T-helper 1 cell treated with Interleukin-12 subunit alpha and Interleukin-12 subunit beta and Interleukin-4 antibody, amounts not matched to agents 30 μg/mL and 1 μg/mL, for 36 hours (primary cell): ENCODE results near the gene PTH.

ENCODE experiments used
- H3K27ac Mint-ChIP-seq: one replicate; pipeline ENCODE4 v1.8.0; 2021; ENCODE audit warnings: mild to moderate bottlenecking, mixed read lengths
- H3K27me3 Mint-ChIP-seq: one replicate; pipeline ENCODE4 v1.8.0; 2021; ENCODE audit warnings: low read depth, mixed read lengths
- H3K36me3 Mint-ChIP-seq: one replicate; pipeline ENCODE4 v1.8.0; 2021; ENCODE audit warnings: low read depth, mixed read lengths
- H3K4me1 Mint-ChIP-seq: one replicate; pipeline ENCODE4 v1.8.0; 2021; ENCODE audit warnings: low read depth, mixed read lengths
- H3K4me3 Mint-ChIP-seq: one replicate; pipeline ENCODE4 v1.8.0; 2021; ENCODE audit warnings: mild to moderate bottlenecking, moderate library complexity, mixed read lengths
- H3K9me3 Mint-ChIP-seq: one replicate; pipeline ENCODE4 v1.8.0; 2021; ENCODE audit warnings: mixed read lengths

The PTH gene

GRCh38 chr11:13465909-13466371, 29.9 kb downstream of the PTH start:
- H3K27me3 Mint-ChIP-seq = peaks cover 17% of the 10 kb centered on the region

GRCh38 chr11:13463779-13464290, 32.0 kb downstream of the PTH start:
- peak overlapping the region; percentile 97 for H3K27ac Mint-ChIP-seq

More at GRCh38 chr11:13465909-13466371, 29.9 kb downstream of the PTH start:
- H3K9me3 Mint-ChIP-seq = no peaks in the 10 kb centered on the region
- H3K27ac Mint-ChIP-seq = no peak overlapping the region
- peaks cover 23% of the 10 kb centered on the region for H3K4me1 Mint-ChIP-seq
- H3K4me3 Mint-ChIP-seq = no peak overlapping the region
- no peaks in the 10 kb centered on the region for H3K36me3 Mint-ChIP-seq

GRCh38 chr11:13462901-13463778, 32.7 kb downstream of the PTH start, which contains the start of gene BTBD10:
Gene BTBD10 (minus strand): TSS chr11:13463222. CDS start chr11:13445124, 18,098 bp downstream.
- Mint-ChIP-seq H3K9me3 (no peaks in the 10 kb centered on the region), H3K27me3 (peaks cover 4% of the 10 kb centered on the region), H3K4me1 (peaks cover 33% of the 10 kb centered on the region), H3K4me3 (peak within 1 kb of the TSS; percentile 100), H3K27ac (peak within 1 kb of the TSS; percentile 97), H3K36me3 (no peaks in the 10 kb centered on the region)

More at GRCh38 chr11:13463779-13464290, 32.0 kb downstream of the PTH start:
- H3K9me3 Mint-ChIP-seq = no peaks in the 10 kb centered on the region
- H3K27me3 Mint-ChIP-seq = peaks cover 4% of the 10 kb centered on the region
- H3K36me3 Mint-ChIP-seq = no peaks in the 10 kb centered on the region
- peaks cover 33% of the 10 kb centered on the region for H3K4me1 Mint-ChIP-seq
- H3K4me3 Mint-ChIP-seq = peak overlapping the region; percentile 100

DNA sequence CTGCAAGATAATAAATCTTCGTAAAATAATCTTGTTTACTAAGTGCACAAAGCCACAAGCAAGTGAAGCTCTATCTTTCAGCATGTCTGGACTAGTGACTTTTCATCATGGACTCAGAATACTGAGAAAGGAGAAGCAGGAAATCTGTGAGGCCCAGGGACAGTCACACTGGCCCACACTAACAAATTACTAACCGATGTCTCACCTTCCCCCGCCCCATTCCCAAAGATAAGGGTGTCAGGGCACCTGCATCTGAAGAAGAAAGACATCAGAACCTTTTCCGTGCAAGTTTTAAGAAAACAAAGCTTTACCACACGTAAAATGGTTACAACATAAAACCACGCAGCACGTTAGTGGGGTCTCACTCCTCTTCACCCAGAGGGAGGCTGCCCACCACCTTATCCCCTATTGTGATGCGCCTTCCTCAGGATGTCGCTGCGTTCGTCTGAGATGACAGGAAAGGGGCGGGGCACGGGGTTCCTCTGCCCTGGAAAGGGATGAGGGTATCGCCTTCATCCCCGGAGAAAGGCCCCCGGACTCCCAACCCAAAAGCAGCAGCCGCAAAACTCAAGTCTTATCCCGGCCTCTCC, 33.4 kb downstream of the PTH start:
- Mint-ChIP-seq H3K9me3 (no peaks in the 10 kb centered on the region), H3K4me3 (peak overlapping the region; percentile 100), H3K27ac (peak overlapping the region; percentile 97), H3K4me1 (peaks cover 33% of the 10 kb centered on the region), H3K27me3 (peaks cover 4% of the 10 kb centered on the region), H3K36me3 (no peaks in the 10 kb centered on the region)

DNA sequence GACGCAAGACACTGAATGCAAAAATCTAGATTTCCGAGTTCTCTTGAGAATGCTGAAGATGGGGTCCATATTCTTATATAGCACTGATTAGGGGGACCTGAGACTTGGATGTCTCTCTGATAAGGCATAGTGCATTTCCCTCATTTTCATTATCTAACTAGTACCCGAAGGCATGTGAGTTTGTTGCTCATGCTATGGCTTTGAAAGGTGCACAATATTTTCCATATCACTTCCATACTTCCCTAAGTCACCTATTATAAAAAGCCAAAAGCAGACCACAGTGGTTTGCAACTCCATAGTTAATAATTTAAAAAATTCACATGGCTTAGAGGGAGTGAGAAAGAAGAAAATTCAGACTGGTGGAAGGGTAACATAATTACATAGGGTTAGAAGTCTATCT, 34.5 kb downstream of the PTH start:
- peaks cover 33% of the 10 kb centered on the region for H3K4me1 Mint-ChIP-seq
- H3K4me3 Mint-ChIP-seq = no peak overlapping the region
- H3K36me3 Mint-ChIP-seq = no peaks in the 10 kb centered on the region
- peaks cover 4% of the 10 kb centered on the region for H3K27me3 Mint-ChIP-seq
- no peaks in the 10 kb centered on the region for H3K9me3 Mint-ChIP-seq
- no peak overlapping the region for H3K27ac Mint-ChIP-seq

GRCh38 chr11:13450832-13451397, 44.9 kb downstream of the PTH start:
- peaks cover 17% of the 10 kb centered on the region for H3K36me3 Mint-ChIP-seq
- no peaks in the 10 kb centered on the region for H3K9me3 Mint-ChIP-seq
- no peak overlapping the region for H3K4me3 Mint-ChIP-seq
- no peaks in the 10 kb centered on the region for H3K27me3 Mint-ChIP-seq
- peaks cover 24% of the 10 kb centered on the region for H3K4me1 Mint-ChIP-seq
- peak overlapping the region; percentile 75 for H3K27ac Mint-ChIP-seq

DNA sequence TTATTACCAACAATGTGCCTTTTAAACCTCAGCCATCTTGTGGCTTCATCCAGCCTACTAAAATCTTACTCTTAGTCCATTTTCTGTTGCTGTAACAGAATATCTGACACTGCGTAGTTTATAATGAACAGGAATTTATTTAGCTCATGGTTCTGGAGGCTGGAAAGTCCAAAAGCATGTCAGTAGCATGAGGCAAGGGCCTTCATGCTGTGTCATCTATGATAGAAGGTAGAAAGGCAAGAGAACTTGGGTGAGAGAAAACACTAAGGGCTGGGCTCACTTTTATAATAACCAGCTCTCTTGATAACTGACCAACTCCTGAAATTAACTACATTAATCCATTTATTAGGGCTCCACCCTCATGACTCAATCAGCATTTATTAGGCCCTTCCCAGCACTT, 46.3 kb downstream of the PTH start:
- no peak overlapping the region for H3K27ac Mint-ChIP-seq
- H3K9me3 Mint-ChIP-seq = no peaks in the 10 kb centered on the region
- H3K36me3 Mint-ChIP-seq = peaks cover 17% of the 10 kb centered on the region
- H3K4me1 Mint-ChIP-seq = peaks cover 27% of the 10 kb centered on the region
- H3K4me3 Mint-ChIP-seq = no peak overlapping the region
- no peaks in the 10 kb centered on the region for H3K27me3 Mint-ChIP-seq

DNA sequence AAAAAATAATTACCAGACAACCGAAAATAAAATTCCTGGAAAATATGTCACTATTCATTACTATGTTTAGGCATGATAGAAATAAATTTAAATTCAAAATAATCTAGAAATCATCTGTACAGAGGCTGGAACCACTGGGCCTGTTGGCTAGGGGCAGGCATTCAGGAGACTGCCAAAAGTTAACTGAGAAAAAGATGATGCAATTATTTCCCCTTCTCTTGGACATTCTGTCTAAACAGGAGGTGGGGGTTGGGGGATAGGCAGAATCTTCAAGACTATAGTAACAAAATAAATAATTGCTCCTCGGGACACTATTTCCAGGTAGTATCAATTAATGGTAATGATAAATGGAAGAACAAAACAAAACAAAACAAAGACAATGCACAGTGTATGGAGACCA, 46.9 kb downstream of the PTH start:
- H3K4me1 Mint-ChIP-seq = peaks cover 27% of the 10 kb centered on the region
- H3K27ac Mint-ChIP-seq = no peak overlapping the region
- H3K9me3 Mint-ChIP-seq = no peaks in the 10 kb centered on the region
- H3K36me3 Mint-ChIP-seq = peaks cover 17% of the 10 kb centered on the region
- no peaks in the 10 kb centered on the region for H3K27me3 Mint-ChIP-seq
- no peak overlapping the region for H3K4me3 Mint-ChIP-seq

GRCh38 chr11:13446444-13446843, 49.4 kb downstream of the PTH start:
- H3K27ac Mint-ChIP-seq = no peak overlapping the region

GRCh38 chr11:13445588-13445987, 50.2 kb downstream of the PTH start:
- Mint-ChIP-seq H3K4me3 (no peak overlapping the region), H3K4me1 (peaks cover 13% of the 10 kb centered on the region), H3K9me3 (no peaks in the 10 kb centered on the region), H3K27me3 (no peaks in the 10 kb centered on the region), H3K27ac (no peak overlapping the region), H3K36me3 (peaks cover 4% of the 10 kb centered on the region)

More at GRCh38 chr11:13446444-13446843, 49.4 kb downstream of the PTH start:
- Mint-ChIP-seq H3K4me1 (peaks cover 22% of the 10 kb centered on the region), H3K36me3 (peaks cover 7% of the 10 kb centered on the region), H3K9me3 (no peaks in the 10 kb centered on the region), H3K4me3 (no peak overlapping the region), H3K27me3 (no peaks in the 10 kb centered on the region)
